HepG2 (cell line): ENCODE data around the gene FBXL20. TPM values are rescaled to one million over a fixed set of nuclear protein-coding genes. Genes with fewer than 3 reads are reported as not detected.
A peak's percentile ranks its signal among the peaks of the same experiment; 100 is the strongest.
"Not testable (repeated sequence)": the region's sequence is repeated elsewhere in the genome, so short reads cannot be mapped to it uniquely, and the experiment has no call there.

Source experiments
- ATAC-seq: fragments of 200-7000 bp; cut with Tn5 transposase; 3 replicates; pipeline ENCODE4 v1.9.1; 2020; ENCODE audit warnings: mild to moderate bottlenecking, moderate library complexity
- BruUV-seq: library from RNA; stranded (reverse); fragments of 400-500 nt; replicated peaks from 2 replicates; lab custom pipeline; 2021; lab: Mats Ljungman, UMichigan
- CTCF ChIA-PET: fragments of 300-600 bp; formaldehyde crosslinking; extraction: SDS; loops from one replicate; lab custom pipeline; 2021; ENCODE audit warnings: low total read pairs, inconsistent platforms, low intra/inter-chr PET ratio; lab: Yijun Ruan, JAX
- POLR2A ChIA-PET: fragments of 350-600 bp; sonication (Branson Sonifier 250); formaldehyde crosslinking; loops from one replicate; lab custom pipeline; 2020; ENCODE audit warnings: antibody characterized with exemption, inconsistent platforms; lab: Yijun Ruan, JAX
- DNase-seq: peaks from one replicate; pipeline ENCODE4 v3.0.0-alpha.2; 2015; ENCODE audit warnings: low spot score
- FAIRE-seq: peaks from 3 replicates; lab custom pipeline; 2011; peaks lifted over from hg19 to GRCh38; lab: Jason Lieb, UNC
- H2AFZ ChIP-seq: one replicate; pipeline ENCODE4 v1.6.1; 2011; ENCODE audit warnings: low read length, inconsistent platforms
- H3K27ac ChIP-seq: fragments of 300-600 bp; 3 replicates; pipeline ENCODE4 v1.8.0; 2011; ENCODE audit warnings: mixed run types, mild to moderate bottlenecking, mixed read lengths, low read length, inconsistent platforms; ENCODE audit not compliant: insufficient read depth; ENCODE audit errors: extremely low read length
- H3K27me3 ChIP-seq, 2 experiments: fragments of 200-600 bp in 1 of 2; 2 replicates in 1 of 2; 3 replicates in 1 of 2; pipeline versions ENCODE4 v1.6.0 to v1.8.0; 2011; ENCODE audit warnings: low read length in 2 of 2, mild to moderate bottlenecking in 2 of 2, moderate library complexity in 2 of 2, inconsistent platforms in 1 of 2; ENCODE audit not compliant: insufficient read depth in 2 of 2, control insufficient read depth in 1 of 2
- H3K36me3 ChIP-seq, 2 experiments: fragments of 200-600 bp in 1 of 2; replicated peaks in 1 of 2; 2 replicates in 1 of 2; 3 replicates in 1 of 2; pipeline versions ENCODE4 v1.5.1 to v1.8.0; 2011; ENCODE audit warnings: low read length in 2 of 2, inconsistent platforms in 1 of 2; ENCODE audit not compliant: insufficient read depth in 2 of 2, control insufficient read depth in 1 of 2
- H3K4me1 ChIP-seq: 2 replicates; pipeline ENCODE4 v1.5.1; 2012; ENCODE audit warnings: low read length, inconsistent platforms; ENCODE audit not compliant: insufficient read depth
- H3K4me2 ChIP-seq: 2 replicates; pipeline ENCODE4 v1.6.0; 2011; ENCODE audit warnings: low read depth, low read length, inconsistent platforms
- H3K4me3 ChIP-seq, 3 experiments: fragments of 200-600 bp in 1 of 3; sonication (generic), shearing (Covaris generic) in 1 of 3; replicated peaks in 1 of 3; 2 replicates each; pipeline ENCODE4 v1.5.1; 2011 to 2016; ENCODE audit warnings: low read length in 3 of 3, inconsistent platforms in 2 of 3, low read depth in 2 of 3, mild to moderate bottlenecking in 2 of 3, control low read depth in 1 of 3, mixed read lengths in 1 of 3; ENCODE audit not compliant: insufficient read depth in 1 of 3
- H3K79me2 ChIP-seq: one replicate; pipeline ENCODE4 v1.6.1; 2011; ENCODE audit warnings: low read length, inconsistent platforms; ENCODE audit not compliant: insufficient read depth
- H3K9ac ChIP-seq: 2 replicates; pipeline ENCODE4 v1.6.0; 2011; ENCODE audit warnings: mild to moderate bottlenecking, low read depth, low read length, inconsistent platforms; ENCODE audit not compliant: insufficient read depth
- H3K9me3 ChIP-seq: 2 replicates; pipeline ENCODE4 v1.5.1; 2012; ENCODE audit warnings: mild to moderate bottlenecking, low read length
- H4K20me1 ChIP-seq: 2 replicates; pipeline ENCODE4 v1.6.0; 2011; ENCODE audit warnings: inconsistent platforms, mild to moderate bottlenecking, low read length, moderate library complexity; ENCODE audit not compliant: insufficient read depth
- KIAA2018 ChIP-seq: sonication (generic); formaldehyde crosslinking; IDR thresholded peaks from 2 replicates; pipeline ENCODE4 v1.5.0; 2020; ENCODE audit warnings: mild to moderate bottlenecking, missing genetic modification reagents, borderline replicate concordance
- MAFG ChIP-seq: sonication (generic); formaldehyde crosslinking; IDR thresholded peaks from 2 replicates; pipeline ENCODE4 v1.5.1; 2020; ENCODE audit warnings: mild to moderate bottlenecking, missing genetic modification reagents
- ZNF317 ChIP-seq: sonication (generic); formaldehyde crosslinking; IDR thresholded peaks from 2 replicates; pipeline ENCODE4 v1.5.0; 2020; ENCODE audit warnings: mild to moderate bottlenecking, missing genetic modification reagents
- WGBS: methylation state at CpG from one replicate; pipeline ENCODE4 v1.1.6; 2017; ENCODE audit warnings: low lambda C conversion rate; 5-methylcytosine and 5-hydroxymethylcytosine counted together
- in situ Hi-C: cut with HindIII; loops from 2 replicates; pipeline ENCODE4 v1.10.0; 2017; ENCODE audit warnings: low pct_unique_long_range_greater_than_20kb; ENCODE audit not compliant: extremely low pct_ligation_motif_present
- intact Hi-C: fragments of 100-400 bp; cut with micrococcal nuclease; formaldehyde crosslinking; loops from one replicate; pipeline ENCODE4 v1.10.0; 2022; ENCODE audit not compliant: unreplicated experiment
- polyA plus RNA-seq, 8 experiments: library from polyadenylated mRNA; depleted of rRNA in 3 of 8; stranded (reverse) in 7 of 8; unstranded in 1 of 8; fragments of >200 nt; fragmentation: Illumina TruSeq in 4 of 8; extraction: Trizol in 4 of 8; gene quantifications; 2 replicates each; pipeline versions ENCODE4 v1.2.1 to v1.2.3, GENCODE V29; 2011 to 2016; ENCODE audit warnings: low read depth in 4 of 8, missing spikeins in 1 of 8, mixed read lengths in 1 of 8; ENCODE audit not compliant: insufficient read depth in 1 of 8
- total RNA-seq, 5 experiments: library from RNA; depleted of rRNA; stranded (reverse); fragments of >200 nt; fragmentation: Illumina TruSeq; extraction: Trizol; gene quantifications; 2 replicates each; pipeline ENCODE4 v1.2.3, GENCODE V29; 2016; ENCODE audit warnings: low read depth in 1 of 5
- TF ChIP-seq, protein P1 (sequence below), 2 experiments: sonication (generic) in 1 of 2; formaldehyde crosslinking in 1 of 2; IDR thresholded peaks; 2 replicates each; pipeline versions ENCODE4 v1.4.0 to v1.6.1; 2018 to 2020; ENCODE audit warnings: missing genetic modification reagents in 2 of 2, borderline replicate concordance in 1 of 2, low read depth in 1 of 2, mild to moderate bottlenecking in 1 of 2, missing biosample characterization in 1 of 2

Gene FBXL20
- total and polyA plus RNA-seq, 2 of the 13 experiments (the other 11 are each of a cell fraction or from before 2014, with no cell fraction given) = 10.2 to 10.3 TPM

GRCh38 chr17:39251997-39252396, 149.4 kb downstream of the FBXL20 start (continued):
- TF ChIP-seq, protein P1, sequence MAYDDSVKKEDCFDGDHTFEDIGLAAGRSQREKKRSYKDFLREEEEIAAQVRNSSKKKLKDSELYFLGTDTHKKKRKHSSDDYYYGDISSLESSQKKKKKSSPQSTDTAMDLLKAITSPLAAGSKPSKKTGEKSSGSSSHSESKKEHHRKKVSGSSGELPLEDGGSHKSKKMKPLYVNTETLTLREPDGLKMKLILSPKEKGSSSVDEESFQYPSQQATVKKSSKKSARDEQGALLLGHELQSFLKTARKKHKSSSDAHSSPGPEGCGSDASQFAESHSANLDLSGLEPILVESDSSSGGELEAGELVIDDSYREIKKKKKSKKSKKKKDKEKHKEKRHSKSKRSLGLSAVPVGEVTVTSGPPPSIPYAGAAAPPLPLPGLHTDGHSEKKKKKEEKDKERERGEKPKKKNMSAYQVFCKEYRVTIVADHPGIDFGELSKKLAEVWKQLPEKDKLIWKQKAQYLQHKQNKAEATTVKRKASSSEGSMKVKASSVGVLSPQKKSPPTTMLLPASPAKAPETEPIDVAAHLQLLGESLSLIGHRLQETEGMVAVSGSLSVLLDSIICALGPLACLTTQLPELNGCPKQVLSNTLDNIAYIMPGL (CRISPR knock-in tag; IDR thresholded peaks at IDR 0.05; ENCODE audit: borderline replicate concordance in 1 of 2, low read depth in 1 of 2) = no peak
- no peak for TF ChIP-seq ZNF317 (CRISPR knock-in tag)
- TF ChIP-seq, all 625 proteins: peak for 0

- H3K36me3 ChIP-seq, H3K9ac ChIP-seq, H3K9me3 ChIP-seq, H3K4me2 ChIP-seq, H3K27me3 ChIP-seq, H3K79me2 ChIP-seq, H4K20me1 ChIP-seq, CTCF ChIA-PET, intact Hi-C loops, BruUV-seq, in situ Hi-C loops, H3K4me3 ChIP-seq, H3K27ac ChIP-seq, POLR2A ChIA-PET, DNase-seq, H3K4me1 ChIP-seq, H2AFZ ChIP-seq, FAIRE-seq, ATAC-seq: not testable (repeated sequence)
- 94% methylated on average over 12 of the region's 12 CpGs for whole genome bisulfite sequencing
Measured at GRCh38 chr17:39250076-39250475, 151.3 kb downstream of the FBXL20 start.

DNA sequence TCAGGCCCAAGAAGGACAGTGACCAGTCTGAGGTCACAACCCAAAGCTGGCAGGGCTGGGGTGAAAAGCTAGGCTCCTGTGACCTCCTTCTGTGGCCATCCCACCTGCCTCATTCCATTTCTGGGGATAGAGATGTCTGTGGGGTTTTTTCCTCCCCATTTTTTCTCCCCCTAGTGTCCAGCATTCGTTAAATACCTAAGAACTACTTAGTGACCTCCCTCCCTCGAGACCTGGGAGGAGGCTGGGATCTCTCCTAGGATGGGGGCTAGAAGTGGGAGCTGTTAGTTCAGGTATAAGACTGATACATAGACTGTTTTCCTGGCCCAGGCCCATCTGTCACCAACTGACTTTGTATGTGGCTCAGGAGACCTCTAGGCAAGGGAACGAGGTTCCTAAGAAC, 155.2 kb downstream of the FBXL20 start:
- H3K9me3 ChIP-seq = no peaks in the 10 kb centered on the region
- H3K9ac ChIP-seq = no peak overlapping the region
- no peaks in the 10 kb centered on the region for H3K36me3 ChIP-seq
- no peaks in the 10 kb centered on the region for H4K20me1 ChIP-seq
- ChIA-PET CTCF (interaction anchor here (4.2 kb wide), 1 partner anchor 39 kb away, joined by 35 read pairs; no protein-coding TSS in a partner anchor), POLR2A (interaction anchor here (1.3 to 3.2 kb wide), 2 partner anchors 40 to 47 kb away, joined by 3 to 24 read pairs; partner anchors contain the start of gene RPL19)
- no peak overlapping the region for H3K4me3 ChIP-seq
- no peak overlapping the region for H2AFZ ChIP-seq
- peaks cover 11% of the 10 kb centered on the region for H3K4me1 ChIP-seq
- peak; percentile 8 for FAIRE-seq
- BruUV-seq = no TSS peak
- no peaks in the 10 kb centered on the region for H3K79me2 ChIP-seq
- DNase-seq = no peak
- intact Hi-C loops (no loop called here), in situ Hi-C loops (no loop called here)
- H3K27me3 ChIP-seq = peaks cover 0 to 5% of the 10 kb centered on the region in 2 experiments; a peak in 1 of 5 replicates
- ATAC-seq = no peak
- 28% methylated on average over 3 of the region's 3 CpGs for WGBS
- H3K4me2 ChIP-seq = 0 out of 2 replicates have a peak overlapping the region, but pooled peaks have one; percentile 26
- H3K27ac ChIP-seq = no peak overlapping the region
- TF ChIP-seq KIAA2018 (no peak), MAFG (CRISPR knock-in tag) (no peak)
